OCI-LY7 (cell line): ENCODE measurements around the gene EYS.

Experiments
- CTCF ChIP-seq: fragments of 200-600 bp; sonication (generic); conservative IDR thresholded peaks from 2 replicates; pipeline ENCODE4 v1.5.1; 2014; ENCODE audit warnings: mild to moderate bottlenecking, antibody characterized with exemption, low read length, moderate library complexity, mixed read lengths
- EZH2phosphoT487 ChIP-seq: fragments of 200-600 bp; sonication (generic); IDR thresholded peaks from 2 replicates; pipeline ENCODE4 v1.6.1; 2018; ENCODE audit warnings: low read depth, borderline replicate concordance, mild to moderate bottlenecking, mixed run types, antibody characterized with exemption, low read length, moderate library complexity, mixed read lengths

- TF ChIP-seq CTCF = no peak
- no peak for TF ChIP-seq EZH2phosphoT487
Measured at GRCh38 chr6:65161661-65162060, 545.4 kb downstream of the EYS start.
